Measurements from ENCODE around the gene B9D1. TPM values are rescaled to one million over a fixed set of nuclear protein-coding genes. Genes with fewer than 3 reads are reported as not detected.

Gene B9D1
- polyA plus RNA-seq, 1 of the 3 experiments (the other 2 are of a cell fraction): 81.6 TPM

DNA sequence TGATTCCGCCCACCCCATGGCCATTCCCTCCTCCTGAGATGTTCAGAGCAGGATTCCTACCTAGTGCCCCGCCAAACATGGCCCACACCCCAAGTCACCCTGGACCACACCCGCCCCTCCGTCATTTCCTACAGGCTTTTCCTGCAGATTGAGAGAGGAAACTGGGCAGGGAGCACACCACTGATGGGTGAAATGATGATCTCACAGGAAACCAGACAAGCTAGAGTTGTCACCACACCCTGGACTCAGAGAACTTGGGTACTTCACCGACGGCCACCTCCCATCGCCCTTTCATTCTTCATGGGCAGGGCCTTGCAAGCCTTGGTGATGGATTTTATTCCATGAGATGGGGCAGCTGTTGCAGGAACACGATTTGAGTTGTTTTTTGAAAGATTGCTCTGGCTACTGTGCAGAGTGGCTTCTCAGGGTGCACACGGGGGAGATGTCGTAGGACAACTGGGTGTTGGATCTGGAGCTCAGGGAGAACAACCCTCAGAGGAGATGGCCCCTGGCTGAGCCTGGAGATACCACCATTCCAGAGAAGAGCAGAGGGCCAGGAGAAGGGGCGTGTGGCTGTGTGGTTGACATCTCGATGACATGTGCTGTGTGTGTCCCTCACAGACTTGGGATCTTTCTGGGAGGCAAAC is 7.4 kb upstream of the B9D1 start:
- Histone ChIP-seq H3K36me3 (replicated peaks in 1 of 2; ENCODE audit: control insufficient read depth in 1 of 2, insufficient read depth in 2 of 2, low read length in 1 of 2) (no peaks in the 10 kb centered on the region), H3K9me3 (no peaks in the 10 kb centered on the region), H3K27ac (ENCODE audit: low read depth in 2 of 2, low read length in 1 of 2) (no peak overlapping the region; a peak in 1 of 4 replicates), H3K79me2 (ENCODE audit: insufficient read depth) (no peaks in the 10 kb centered on the region; the same call in 1 of the 2 replicates), H4K20me1 (ENCODE audit: insufficient read depth) (no peaks in the 10 kb centered on the region), H3F3A (replicated peaks; ENCODE audit: insufficient read depth) (peaks cover 7% of the 10 kb centered on the region), H3K9me2 (no peaks in the 10 kb centered on the region), H2AFZ (ENCODE audit: low read depth) (no peak overlapping the region), H3K4me2 (no peak overlapping the region), H3K4me1 (ENCODE audit: control insufficient read depth in 1 of 2, insufficient read depth in 2 of 2, low read depth in 1 of 2, low read length in 1 of 2) (peaks cover 1 to 6% of the 10 kb centered on the region in 2 experiments; a peak in 2 of 4 replicates), H3K9ac (no peak overlapping the region), H3K27me3 (ENCODE audit: insufficient read depth) (no peaks in the 10 kb centered on the region), H3K4me3 (ENCODE audit: low read depth in 2 of 2, low read length in 1 of 2) (no peak overlapping the region)
- TF ChIP-seq FOXM1 (IDR thresholded peaks at IDR 0.05; ENCODE audit: low read depth) (no peak), RFX5 (IDR thresholded peaks at IDR 0.05; ENCODE audit: low read length) (no peak), JUND (IDR thresholded peaks at IDR 0.05) (no peak), GABPA (IDR thresholded peaks at IDR 0.05; ENCODE audit: low read depth) (no peak), RCOR1 (IDR thresholded peaks at IDR 0.05; ENCODE audit: low read length) (no peak), POLR2AphosphoS5 (IDR thresholded peaks at IDR 0.05; ENCODE audit: low read depth, low read length) (no peak), TCF12 (IDR thresholded peaks at IDR 0.05) (no peak), FOSL2 (IDR thresholded peaks at IDR 0.05; ENCODE audit: borderline replicate concordance, low read depth) (no peak), NFIC (IDR thresholded peaks at IDR 0.05; ENCODE audit: borderline replicate concordance) (no peak), MEF2A (IDR thresholded peaks at IDR 0.05; ENCODE audit: borderline replicate concordance, low read depth) (no peak), CHD2 (IDR thresholded peaks at IDR 0.05; ENCODE audit: low read length, partially characterized antibody) (no peak), ELF1 (IDR thresholded peaks at IDR 0.05) (no peak)
- TF ChIP-seq, protein P1, sequence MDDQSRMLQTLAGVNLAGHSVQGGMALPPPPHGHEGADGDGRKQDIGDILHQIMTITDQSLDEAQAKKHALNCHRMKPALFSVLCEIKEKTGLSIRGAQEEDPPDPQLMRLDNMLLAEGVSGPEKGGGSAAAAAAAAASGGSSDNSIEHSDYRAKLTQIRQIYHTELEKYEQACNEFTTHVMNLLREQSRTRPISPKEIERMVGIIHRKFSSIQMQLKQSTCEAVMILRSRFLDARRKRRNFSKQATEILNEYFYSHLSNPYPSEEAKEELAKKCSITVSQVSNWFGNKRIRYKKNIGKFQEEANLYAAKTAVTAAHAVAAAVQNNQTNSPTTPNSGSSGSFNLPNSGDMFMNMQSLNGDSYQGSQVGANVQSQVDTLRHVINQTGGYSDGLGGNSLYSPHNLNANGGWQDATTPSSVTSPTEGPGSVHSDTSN (IDR thresholded peaks at IDR 0.05): no peak
- TF ChIP-seq, protein P2, sequence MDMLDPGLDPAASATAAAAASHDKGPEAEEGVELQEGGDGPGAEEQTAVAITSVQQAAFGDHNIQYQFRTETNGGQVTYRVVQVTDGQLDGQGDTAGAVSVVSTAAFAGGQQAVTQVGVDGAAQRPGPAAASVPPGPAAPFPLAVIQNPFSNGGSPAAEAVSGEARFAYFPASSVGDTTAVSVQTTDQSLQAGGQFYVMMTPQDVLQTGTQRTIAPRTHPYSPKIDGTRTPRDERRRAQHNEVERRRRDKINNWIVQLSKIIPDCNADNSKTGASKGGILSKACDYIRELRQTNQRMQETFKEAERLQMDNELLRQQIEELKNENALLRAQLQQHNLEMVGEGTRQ (IDR thresholded peaks at IDR 0.05; ENCODE audit: borderline replicate concordance, low read depth, low read length): no peak
- no peak for DNase-seq
- POLR2A ChIA-PET: interaction anchor here (1.7 kb wide), 1 partner anchor 8 kb away, joined by 4 read pairs; the partner anchor contains the start of gene MAPK7
- 95% methylated on average over 11 of the region's 12 CpGs for WGBS (ENCODE audit: low lambda C conversion rate)
- CTCF ChIA-PET: interaction anchor here (1.2 to 2.5 kb wide), 3 partner anchors 41 to 77 kb away, joined by 3 to 20 read pairs (median 3); partner anchors contain the start of gene RNF112

DNA sequence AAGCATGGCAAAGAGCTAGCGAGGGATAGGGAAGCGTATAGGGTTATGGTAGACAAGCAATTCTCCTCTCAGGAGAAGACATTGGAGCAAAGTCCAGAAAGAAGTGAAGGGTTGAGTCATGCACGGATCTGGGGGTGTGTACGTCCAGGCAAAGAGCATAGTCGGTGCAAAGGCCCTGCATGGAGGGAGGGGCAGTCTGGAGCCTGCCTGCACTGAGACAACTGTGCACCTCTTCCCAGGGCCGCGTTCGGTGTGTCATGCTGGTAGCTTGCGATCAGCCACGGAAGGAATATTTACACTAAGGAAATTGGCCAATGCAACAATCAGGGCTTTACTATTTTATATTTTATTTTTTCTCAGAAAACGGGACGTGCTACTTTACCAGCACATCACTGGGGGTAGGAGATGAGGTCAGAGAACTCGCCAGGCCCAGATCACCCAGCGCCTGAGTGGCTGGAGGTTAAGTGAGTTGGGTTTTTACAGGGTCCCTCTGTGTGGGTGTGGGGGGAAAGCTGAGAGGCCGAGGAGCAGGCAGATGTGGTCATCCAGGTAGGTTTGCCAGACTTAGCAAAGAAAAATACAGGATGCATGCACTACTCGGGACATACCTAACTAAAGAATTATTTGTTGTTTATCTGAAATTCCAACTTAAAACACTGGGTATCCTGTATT is 6.7 kb upstream of the B9D1 start:
- Histone ChIP-seq H3K27me3 (ENCODE audit: insufficient read depth) (no peaks in the 10 kb centered on the region), H3F3A (replicated peaks; ENCODE audit: insufficient read depth) (peaks cover 7% of the 10 kb centered on the region), H3K9ac (no peak overlapping the region), H3K27ac (ENCODE audit: low read depth in 2 of 2, low read length in 1 of 2) (no peak overlapping the region), H3K36me3 (replicated peaks in 1 of 2; ENCODE audit: control insufficient read depth in 1 of 2, insufficient read depth in 2 of 2, low read length in 1 of 2) (no peaks in the 10 kb centered on the region), H3K79me2 (ENCODE audit: insufficient read depth) (no peaks in the 10 kb centered on the region), H3K4me1 (ENCODE audit: control insufficient read depth in 1 of 2, insufficient read depth in 2 of 2, low read depth in 1 of 2, low read length in 1 of 2) (peaks cover 5 to 13% of the 10 kb centered on the region in 2 experiments; a peak in 1 of 4 replicates), H3K9me3 (no peaks in the 10 kb centered on the region), H3K4me3 (ENCODE audit: low read depth in 2 of 2, low read length in 1 of 2) (no peak overlapping the region), H3K4me2 (no peak overlapping the region), H2AFZ (ENCODE audit: low read depth) (no peak overlapping the region), H4K20me1 (ENCODE audit: insufficient read depth) (no peaks in the 10 kb centered on the region), H3K9me2 (no peaks in the 10 kb centered on the region)
- ChIA-PET CTCF (interaction anchor here (1.2 to 2.5 kb wide), 3 partner anchors 59 to 397 kb away, joined by 3 to 20 read pairs (median 4); no protein-coding TSS in a partner anchor), POLR2A (interaction anchor here (1.7 kb wide), 1 partner anchor 9 kb away, joined by 4 read pairs; the partner anchor contains the start of gene MAPK7)
- DNase-seq: no peak
- WGBS (ENCODE audit: low lambda C conversion rate): 95% methylated on average over 16 of the region's 16 CpGs
- no peak for TF ChIP-seq SIN3A (IDR thresholded peaks at IDR 0.05; ENCODE audit: borderline replicate concordance, low read depth, low read length)
- no peak for TF ChIP-seq RAD21 (IDR thresholded peaks at IDR 0.05; ENCODE audit: low read length)

All from SK-N-SH (cell line).